CD4-positive, alpha-beta T cell treated with Interleukin-15 for 1 hour (primary cell): Measurements from ENCODE around the gene IMMT.
"Not testable (repeated sequence)": the region's sequence is repeated elsewhere in the genome, so short reads cannot be mapped to it uniquely, and the experiment has no call there.

Source experiments
- DNase-seq: peaks from one replicate; pipeline ENCODE4 v3.0.0-alpha.2; 2020

Gene IMMT

GRCh38 chr2:86195055-86195807, at the start of gene IMMT:
TSS of gene IMMT (minus strand) at chr2:86195462. CDS start at chr2:86195382, 80 bp downstream.
- DNase-seq = peak; percentile 93

- not testable (repeated sequence) for DNase-seq
Observed at GRCh38 chr2:86244781-86245180, 49.5 kb upstream of the IMMT start.

- DNase-seq = no peak
Observed at GRCh38 chr2:86243950-86244733, 48.9 kb upstream of the IMMT start.

- no peak for DNase-seq
Observed at GRCh38 chr2:86243272-86243671, 48.0 kb upstream of the IMMT start.

GRCh38 chr2:86241611-86242010, 46.3 kb upstream of the IMMT start:
- DNase-seq = no peak

- no peak for DNase-seq
Observed at GRCh38 chr2:86240251-86240650, 45.0 kb upstream of the IMMT start.

- DNase-seq = no peak
Observed at GRCh38 chr2:86239745-86240144, 44.5 kb upstream of the IMMT start.

- DNase-seq = no peak
Observed at GRCh38 chr2:86239326-86239725, 44.1 kb upstream of the IMMT start.

GRCh38 chr2:86238354-86238753, 43.1 kb upstream of the IMMT start:
- DNase-seq = peak; percentile 72

- DNase-seq = no peak
Observed at GRCh38 chr2:86237172-86237571, 41.9 kb upstream of the IMMT start.

GRCh38 chr2:86235196-86235980, 40.1 kb upstream of the IMMT start:
- no peak for DNase-seq

GRCh38 chr2:86234563-86235131, 39.4 kb upstream of the IMMT start:
- DNase-seq = no peak

- no peak for DNase-seq
Observed at GRCh38 chr2:86233436-86233835, 38.2 kb upstream of the IMMT start.

- no peak for DNase-seq
Observed at GRCh38 chr2:86232910-86233309, 37.6 kb upstream of the IMMT start.

GRCh38 chr2:86232373-86232784, 37.1 kb upstream of the IMMT start:
- no peak for DNase-seq

- no peak for DNase-seq
Observed at GRCh38 chr2:86231680-86232372, 36.6 kb upstream of the IMMT start.

- DNase-seq = no peak
Observed at GRCh38 chr2:86230961-86231360, 35.7 kb upstream of the IMMT start.

GRCh38 chr2:86229221-86229620, 34.0 kb upstream of the IMMT start:
- DNase-seq = peak; percentile 21

GRCh38 chr2:86228574-86228973, 33.3 kb upstream of the IMMT start:
- not testable (repeated sequence) for DNase-seq

GRCh38 chr2:86227685-86228084, 32.4 kb upstream of the IMMT start:
- DNase-seq = no peak

- no peak for DNase-seq
Observed at GRCh38 chr2:86226636-86227520, 31.6 kb upstream of the IMMT start.
